Muscle of leg (tissue), 11 donors: ENCODE measurements around the gene HIF1AN. TPM values are rescaled to one million over a fixed set of nuclear protein-coding genes. Genes with fewer than 3 reads are reported as not detected.

Experiments
- DNase-seq: peaks from one replicate; pipeline ENCODE4 v3.0.0; 2013
- H3K27ac ChIP-seq: one replicate; pipeline ENCODE4 v1.5.1; 2013; ENCODE audit warnings: mild to moderate bottlenecking, low read length, control low read depth
- H3K27me3 ChIP-seq: one replicate; pipeline ENCODE4 v1.6.1; 2013; ENCODE audit warnings: low read length; ENCODE audit not compliant: control insufficient read depth, insufficient read depth
- H3K36me3 ChIP-seq: one replicate; pipeline ENCODE4 v1.6.1; 2013; ENCODE audit warnings: low read length; ENCODE audit not compliant: control insufficient read depth, insufficient read depth
- H3K4me1 ChIP-seq: one replicate; pipeline ENCODE4 v1.6.1; 2013; ENCODE audit warnings: low read length; ENCODE audit not compliant: control insufficient read depth, insufficient read depth
- H3K4me3 ChIP-seq: one replicate; pipeline ENCODE4 v1.5.1; 2013; ENCODE audit warnings: low read length, control low read depth
- H3K9me3 ChIP-seq: replicated peaks from 2 replicates; pipeline ENCODE4 v1.6.1; 2013; ENCODE audit warnings: low read depth, low read length; ENCODE audit not compliant: control insufficient read depth
- WGBS: methylation state at CpG from one replicate; pipeline ENCODE4 v1.1.5; 2013; ENCODE audit warnings: missing lambda C conversion rate; ENCODE audit not compliant: insufficient coverage; 5-methylcytosine and 5-hydroxymethylcytosine counted together
- polyA plus RNA-seq, 8 donors: library from polyadenylated mRNA; unstranded; fragments of 120-200 nt; gene quantifications; one replicate each; pipeline versions ENCODE4 v1.2.1 to v1.2.3, GENCODE V29; 2013; ENCODE audit warnings: inconsistent platforms in 1 of 8, low replicate concordance in 1 of 8; ENCODE audit not compliant: insufficient read length in 8 of 8, insufficient read depth in 1 of 8
- total RNA-seq: library from RNA; stranded (reverse); fragments of 120-200 nt; gene quantifications from one replicate; pipeline ENCODE4 v1.2.4, GENCODE V29; 2013

HIF1AN gene
- total and polyA plus RNA-seq, 9 donors, result 9.4 to 37.6 (median 30.1) TPM

DNA sequence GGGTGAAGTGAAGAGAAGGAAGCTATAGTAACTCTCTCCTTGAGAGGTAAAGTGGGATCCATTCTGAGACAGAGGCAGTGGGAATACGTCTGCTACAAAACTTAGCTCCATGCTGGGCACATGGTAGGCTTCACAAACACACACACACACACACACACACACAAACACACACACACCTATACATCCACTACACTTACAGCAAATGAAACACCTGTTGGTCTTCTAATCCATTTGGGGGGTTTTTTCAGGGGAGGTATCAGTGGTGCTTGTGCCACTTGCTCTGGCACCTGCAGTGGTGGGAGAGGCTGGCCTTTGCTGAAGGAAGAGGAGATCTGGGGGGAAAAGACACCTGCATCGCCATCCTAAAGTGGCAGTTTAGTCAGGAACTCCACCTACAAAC is 30.6 kb upstream of the HIF1AN start:
- no peak for DNase-seq
- H3K27me3 ChIP-seq, result no peaks in the 10 kb centered on the region
- peaks cover 40% of the 10 kb centered on the region for H3K36me3 ChIP-seq
- H3K27ac ChIP-seq, result no peak overlapping the region
- no CpG with 5 or more reads among the region's 2 CpGs for WGBS
- no peaks in the 10 kb centered on the region for H3K4me1 ChIP-seq
- H3K9me3 ChIP-seq, result no peaks in the 10 kb centered on the region
- no peak overlapping the region for H3K4me3 ChIP-seq

DNA sequence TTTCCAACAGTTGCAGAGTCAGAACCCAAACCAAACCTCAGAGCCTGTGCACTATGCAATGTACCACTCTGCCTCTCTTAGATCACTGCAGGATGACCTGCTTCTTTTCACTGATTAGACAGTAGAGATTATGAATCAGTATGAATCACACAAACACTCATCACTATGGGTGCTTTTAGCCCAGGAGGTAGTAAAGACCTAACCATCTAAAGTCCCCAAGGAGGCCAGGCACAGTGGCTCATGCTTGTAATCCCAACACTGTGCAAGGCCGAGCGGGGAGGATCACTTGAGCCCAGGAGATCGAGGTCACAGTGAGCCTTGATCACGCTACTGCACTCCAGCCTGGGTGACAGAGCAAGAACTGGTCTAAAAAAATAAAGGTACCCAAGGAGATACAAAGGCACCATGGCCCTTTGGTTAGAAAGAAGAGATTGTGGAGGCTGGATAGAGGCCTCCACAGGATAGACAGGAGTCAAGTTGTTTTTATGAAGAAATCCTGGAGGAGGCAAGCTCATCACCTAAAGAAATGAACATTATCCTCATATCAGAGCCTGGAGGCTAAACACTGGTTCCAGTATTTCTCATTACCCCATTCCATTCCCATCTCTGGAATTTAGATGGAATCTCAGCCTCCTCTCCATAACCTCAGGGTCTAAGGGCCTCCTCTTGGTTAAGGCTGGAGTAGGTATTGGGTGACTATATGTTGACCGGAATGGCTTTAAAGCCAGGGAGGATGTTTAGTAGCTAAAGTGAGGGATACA is 29.0 kb upstream of the HIF1AN start:
- peaks cover 37% of the 10 kb centered on the region for H3K36me3 ChIP-seq
- H3K4me3 ChIP-seq, result no peak overlapping the region
- WGBS, result 97% methylated on average over 4 of the region's 5 CpGs
- H3K4me1 ChIP-seq, result no peaks in the 10 kb centered on the region
- no peaks in the 10 kb centered on the region for H3K27me3 ChIP-seq
- no peak overlapping the region for H3K27ac ChIP-seq
- H3K9me3 ChIP-seq, result no peaks in the 10 kb centered on the region
- DNase-seq, result no peak

DNA sequence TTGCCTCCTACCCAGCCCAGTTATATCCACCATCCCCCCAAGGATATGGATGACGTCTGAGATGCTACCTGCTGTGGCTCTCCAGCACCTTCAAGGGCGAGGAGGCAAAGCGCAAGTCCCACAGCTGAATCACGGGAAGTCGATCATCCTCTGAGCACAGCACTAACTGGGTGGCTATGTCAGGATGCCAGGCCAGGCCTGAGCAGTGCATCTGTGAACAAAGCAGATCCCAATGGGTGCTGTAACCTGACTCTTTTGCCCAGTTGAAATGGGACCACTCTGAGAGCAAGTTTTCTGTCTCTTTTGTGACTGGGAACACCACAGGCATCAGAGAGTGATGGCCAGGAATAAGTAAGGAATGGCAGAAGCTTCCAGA is 28.4 kb upstream of the HIF1AN start:
- Histone ChIP-seq H3K27ac (no peak overlapping the region), H3K4me3 (no peak overlapping the region), H3K27me3 (no peaks in the 10 kb centered on the region), H3K4me1 (no peaks in the 10 kb centered on the region), H3K9me3 (no peaks in the 10 kb centered on the region), H3K36me3 (peaks cover 32% of the 10 kb centered on the region)
- DNase-seq, result no peak
- 81% methylated on average over 5 of the region's 5 CpGs for WGBS

- Histone ChIP-seq H3K36me3 (peaks cover 32% of the 10 kb centered on the region), H3K4me3 (no peak overlapping the region), H3K4me1 (no peaks in the 10 kb centered on the region), H3K27me3 (no peaks in the 10 kb centered on the region), H3K27ac (no peak overlapping the region), H3K9me3 (no peaks in the 10 kb centered on the region)
- DNase-seq, result no peak
- WGBS, result no CpG with 5 or more reads among the region's 1 CpG
These were observed 27.5 kb upstream of the HIF1AN start for GRCh38 chr10:100508266-100508665.

GRCh38 chr10:100508691-100509150 is 27.0 kb upstream of the HIF1AN start:
- 100% methylated on average over 1 of the region's 3 CpGs for WGBS
- no peaks in the 10 kb centered on the region for H3K27me3 ChIP-seq
- H3K4me1 ChIP-seq, result no peaks in the 10 kb centered on the region
- H3K36me3 ChIP-seq, result peaks cover 32% of the 10 kb centered on the region
- no peaks in the 10 kb centered on the region for H3K9me3 ChIP-seq
- H3K27ac ChIP-seq, result no peak overlapping the region
- H3K4me3 ChIP-seq, result no peak overlapping the region
- DNase-seq, result peak; percentile 21

DNA sequence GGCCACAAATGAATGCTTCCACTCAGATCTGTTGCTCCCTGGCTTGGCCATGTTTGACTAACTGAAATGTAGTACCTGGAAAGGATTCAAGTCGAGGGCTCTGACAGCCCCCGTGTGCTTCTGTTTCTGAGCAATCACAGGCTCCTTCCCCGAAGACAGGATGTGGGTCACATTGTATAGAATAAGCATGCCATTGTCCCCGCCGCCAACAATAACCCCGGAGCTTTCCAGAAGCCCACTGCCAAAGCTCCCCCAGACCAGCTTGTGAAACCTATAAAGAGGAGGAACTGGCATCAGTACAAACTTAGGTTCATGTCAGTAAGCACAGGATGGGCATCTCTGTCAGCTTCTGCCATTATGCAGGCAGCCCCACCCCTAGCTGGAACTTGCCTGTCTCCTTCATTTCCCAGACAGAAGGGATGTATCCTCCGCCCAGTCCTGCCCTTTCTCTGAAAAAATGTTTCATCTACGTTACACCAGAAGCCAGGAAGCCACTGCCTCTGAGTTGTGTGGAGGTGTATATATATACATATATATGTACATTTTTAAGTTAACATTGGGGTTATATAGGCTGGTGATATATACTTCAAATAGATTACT is 26.4 kb upstream of the HIF1AN start:
- H3K4me1 ChIP-seq, result no peaks in the 10 kb centered on the region
- no peak for DNase-seq
- peaks cover 32% of the 10 kb centered on the region for H3K36me3 ChIP-seq
- WGBS, result 76% methylated on average over 6 of the region's 8 CpGs
- no peak overlapping the region for H3K4me3 ChIP-seq
- H3K9me3 ChIP-seq, result no peaks in the 10 kb centered on the region
- no peak overlapping the region for H3K27ac ChIP-seq
- H3K27me3 ChIP-seq, result no peaks in the 10 kb centered on the region

DNA sequence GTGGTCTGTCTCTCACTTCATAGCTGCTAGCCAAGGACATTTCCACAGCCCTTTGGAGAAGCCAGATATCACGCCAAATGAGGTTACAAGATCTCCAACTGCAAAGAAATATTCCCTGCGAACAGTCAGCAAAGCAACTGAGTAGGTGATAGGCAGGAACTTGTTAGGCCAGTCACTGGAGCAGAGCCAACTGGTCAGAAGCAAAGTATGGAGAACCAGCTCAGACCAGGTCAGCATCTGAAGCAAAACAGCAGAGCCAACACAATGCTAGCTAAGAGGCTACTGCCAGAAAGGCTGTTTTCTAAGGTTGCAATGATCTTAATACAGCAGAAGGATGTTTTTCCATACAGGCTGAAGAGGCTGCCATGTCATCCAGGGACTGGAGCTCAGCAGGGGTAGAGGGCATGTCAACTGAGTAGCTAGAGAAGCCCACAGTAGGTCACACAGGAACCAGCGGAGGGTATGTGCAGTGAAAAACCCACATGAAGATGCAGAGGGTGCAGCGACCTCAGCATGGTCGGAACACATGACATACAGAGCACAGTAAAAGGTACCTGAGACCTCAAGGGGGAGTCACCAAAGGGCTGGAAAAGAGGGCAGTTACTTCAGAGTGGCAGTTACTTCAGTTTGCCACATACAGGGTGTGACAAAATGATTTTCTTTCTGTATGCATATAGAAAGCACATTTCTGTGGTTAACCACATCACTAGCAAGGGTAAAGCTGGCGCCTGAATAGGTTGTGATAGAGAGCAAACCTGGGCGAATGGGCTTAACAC is 25.0 kb upstream of the HIF1AN start:
- Histone ChIP-seq H3K27ac (no peak overlapping the region), H3K27me3 (no peaks in the 10 kb centered on the region), H3K9me3 (no peaks in the 10 kb centered on the region), H3K36me3 (peaks cover 26% of the 10 kb centered on the region), H3K4me3 (no peak overlapping the region), H3K4me1 (no peaks in the 10 kb centered on the region)
- 81% methylated on average over 7 of the region's 7 CpGs for WGBS
- DNase-seq, result no peak

GRCh38 chr10:100515612-100516011 is 20.1 kb upstream of the HIF1AN start:
- WGBS, result no CpG with 5 or more reads among the region's 3 CpGs
- peaks cover 11% of the 10 kb centered on the region for H3K4me1 ChIP-seq
- DNase-seq, result no peak

DNA sequence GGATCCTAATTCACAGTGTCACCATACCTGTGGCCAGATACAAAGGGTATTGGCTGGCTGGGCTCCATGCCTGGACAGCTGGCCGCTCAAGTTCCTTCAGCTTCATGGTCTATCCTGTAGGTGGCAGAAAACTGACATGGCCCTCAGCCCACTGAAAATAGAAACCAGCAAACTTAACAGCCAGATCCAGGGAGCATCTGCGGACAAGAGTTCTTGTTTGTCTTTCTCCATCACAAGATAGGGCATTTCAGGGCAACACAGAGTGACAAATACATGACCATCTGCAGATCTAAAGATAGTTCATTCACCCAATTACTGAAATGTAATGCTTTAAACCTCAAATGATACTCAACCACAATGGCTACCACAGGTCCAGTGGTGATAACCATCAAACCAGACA is 18.9 kb upstream of the HIF1AN start:
- 75% methylated on average over 2 of the region's 2 CpGs for WGBS
- H3K4me1 ChIP-seq, result peaks cover 11% of the 10 kb centered on the region
- no peak for DNase-seq

More at GRCh38 chr10:100515612-100516011, 20.1 kb upstream of the HIF1AN start:
- H3K9me3 ChIP-seq, result no peaks in the 10 kb centered on the region
- H3K27me3 ChIP-seq, result peaks cover 17% of the 10 kb centered on the region
- no peak overlapping the region for H3K4me3 ChIP-seq
- no peak overlapping the region for H3K27ac ChIP-seq
- peaks cover 2% of the 10 kb centered on the region for H3K36me3 ChIP-seq

DNA sequence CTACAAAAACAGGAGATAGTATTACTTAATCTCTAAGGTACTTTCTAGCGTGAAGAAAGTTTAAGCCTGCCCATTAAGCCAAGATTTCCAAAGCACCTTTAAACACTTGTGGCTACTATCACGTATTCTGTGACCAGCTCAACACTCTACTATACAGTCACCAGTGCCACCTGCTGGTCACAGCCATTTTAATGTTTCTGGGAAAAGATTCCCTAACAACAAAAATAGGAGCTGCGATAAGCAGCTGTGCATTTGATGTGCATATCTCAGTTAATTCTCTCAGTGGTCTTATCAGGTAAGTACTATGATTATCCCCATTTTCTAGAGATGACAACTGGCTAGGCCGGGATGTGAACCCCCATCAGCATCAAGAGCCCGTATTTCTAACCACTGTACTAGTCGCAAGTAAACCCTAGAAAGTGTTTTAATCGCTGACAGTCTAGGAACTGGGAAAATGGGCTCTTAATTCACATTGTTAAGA is 16.9 kb upstream of the HIF1AN start:
- Histone ChIP-seq H3K36me3 (peaks cover 5% of the 10 kb centered on the region), H3K4me1 (peaks cover 11% of the 10 kb centered on the region), H3K27ac (no peak overlapping the region), H3K27me3 (peaks cover 18% of the 10 kb centered on the region), H3K9me3 (no peaks in the 10 kb centered on the region), H3K4me3 (peak overlapping the region; percentile 20)
- peak; percentile 73 for DNase-seq
- WGBS, result 20% methylated on average over 1 of the region's 7 CpGs

More for the DNA sequence above, 18.9 kb upstream of the HIF1AN start:
- Histone ChIP-seq H3K4me3 (no peak overlapping the region), H3K36me3 (no peaks in the 10 kb centered on the region), H3K27me3 (peaks cover 18% of the 10 kb centered on the region), H3K9me3 (no peaks in the 10 kb centered on the region), H3K27ac (no peak overlapping the region)
